Epithelial cell of proximal tubule (primary cell): Measurements from ENCODE around the gene SCRG1. TPM values are rescaled to one million over a fixed set of nuclear protein-coding genes. Genes with fewer than 3 reads are reported as not detected.
A peak's percentile ranks its signal among the peaks of the same experiment; 100 is the strongest.

Source experiments
- DNase-seq: peaks from one replicate; pipeline ENCODE4 v3.0.0-alpha.2; 2011; ENCODE audit warnings: low read depth
- H3K4me3 ChIP-seq: 2 replicates; pipeline ENCODE4 v1.5.1; 2011; ENCODE audit warnings: low read depth, mild to moderate bottlenecking, low read length
- total RNA-seq: library from RNA; depleted of rRNA; stranded (reverse); fragments of >200 nt; gene quantifications from 2 replicates; pipeline ENCODE4 v1.2.3, GENCODE V29; 2015
- TF ChIP-seq, protein P1 (sequence below): conservative IDR thresholded peaks from 2 replicates; pipeline ENCODE4 v1.5.1; 2012; ENCODE audit warnings: low read depth, mild to moderate bottlenecking, low read length

The SCRG1 gene
- total RNA-seq, 1 donor from 2014 or later: not detected

GRCh38 chr4:173370130-173370476 is 28.8 kb downstream of the SCRG1 start:
- DNase-seq: no peak
- TF ChIP-seq, protein P1, sequence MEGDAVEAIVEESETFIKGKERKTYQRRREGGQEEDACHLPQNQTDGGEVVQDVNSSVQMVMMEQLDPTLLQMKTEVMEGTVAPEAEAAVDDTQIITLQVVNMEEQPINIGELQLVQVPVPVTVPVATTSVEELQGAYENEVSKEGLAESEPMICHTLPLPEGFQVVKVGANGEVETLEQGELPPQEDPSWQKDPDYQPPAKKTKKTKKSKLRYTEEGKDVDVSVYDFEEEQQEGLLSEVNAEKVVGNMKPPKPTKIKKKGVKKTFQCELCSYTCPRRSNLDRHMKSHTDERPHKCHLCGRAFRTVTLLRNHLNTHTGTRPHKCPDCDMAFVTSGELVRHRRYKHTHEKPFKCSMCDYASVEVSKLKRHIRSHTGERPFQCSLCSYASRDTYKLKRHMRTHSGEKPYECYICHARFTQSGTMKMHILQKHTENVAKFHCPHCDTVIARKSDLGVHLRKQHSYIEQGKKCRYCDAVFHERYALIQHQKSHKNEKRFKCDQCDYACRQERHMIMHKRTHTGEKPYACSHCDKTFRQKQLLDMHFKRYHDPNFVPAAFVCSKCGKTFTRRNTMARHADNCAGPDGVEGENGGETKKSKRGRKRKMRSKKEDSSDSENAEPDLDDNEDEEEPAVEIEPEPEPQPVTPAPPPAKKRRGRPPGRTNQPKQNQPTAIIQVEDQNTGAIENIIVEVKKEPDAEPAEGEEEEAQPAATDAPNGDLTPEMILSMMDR: no peak
- peak overlapping the region; percentile 82 for H3K4me3 ChIP-seq

GRCh38 chr4:173367946-173368345 is 31.0 kb downstream of the SCRG1 start:
- no peak for DNase-seq
- TF ChIP-seq, protein P1: no peak
- H3K4me3 ChIP-seq: no peak overlapping the region

- DNase-seq: no peak
- TF ChIP-seq, protein P1: no peak
Observed at GRCh38 chr4:173367285-173367684, 31.6 kb downstream of the SCRG1 start.

DNA sequence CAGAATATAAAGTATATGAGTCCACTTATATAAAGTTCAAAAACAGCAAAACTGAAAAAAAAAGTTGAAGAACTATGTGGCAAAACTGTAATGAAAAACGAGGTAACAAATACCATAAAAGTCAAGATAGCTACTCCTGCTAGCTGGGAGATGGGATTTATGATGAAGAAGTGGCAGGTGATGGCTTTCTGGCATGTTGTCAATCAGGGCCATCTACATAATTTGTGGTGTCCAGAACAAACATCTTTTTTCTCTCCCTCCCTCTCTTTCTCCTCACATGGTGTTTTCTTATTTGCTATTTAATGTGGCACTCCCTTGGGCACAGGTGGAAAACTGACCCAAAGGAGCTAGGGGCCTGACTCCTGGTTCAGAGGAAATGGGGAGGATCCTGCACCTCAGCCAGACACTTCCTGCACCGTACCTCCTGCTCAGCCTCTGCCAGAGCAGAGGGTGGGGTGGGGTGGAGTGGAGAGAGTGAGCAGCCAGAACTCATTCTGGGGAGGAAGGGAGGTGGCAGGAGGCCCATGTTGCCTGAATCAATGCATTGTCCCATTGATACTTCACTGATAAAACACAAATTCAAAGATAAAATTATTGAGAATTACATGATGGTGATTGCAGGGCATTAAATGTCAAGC is 33.4 kb downstream of the SCRG1 start:
- H3K4me3 ChIP-seq: no peak overlapping the region
- DNase-seq: no peak
- TF ChIP-seq, protein P1: no peak

More at GRCh38 chr4:173367285-173367684, 31.6 kb downstream of the SCRG1 start:
- H3K4me3 ChIP-seq: no peak overlapping the region

GRCh38 chr4:173362666-173363065 is 36.2 kb downstream of the SCRG1 start:
- TF ChIP-seq, protein P1: no peak
- DNase-seq: no peak
- no peak overlapping the region for H3K4me3 ChIP-seq

GRCh38 chr4:173360587-173361221 is 38.2 kb downstream of the SCRG1 start:
- TF ChIP-seq, protein P1: peak; percentile 56
- no peak overlapping the region for H3K4me3 ChIP-seq
- DNase-seq: no peak

GRCh38 chr4:173357939-173358338 is 41.0 kb downstream of the SCRG1 start:
- H3K4me3 ChIP-seq: no peak overlapping the region
- DNase-seq: no peak
- TF ChIP-seq, protein P1: no peak
